HG02623 (cell line): Measurements from ENCODE around the gene LIN28B.

Experiments used
- ATAC-seq: cut with Tn5 transposase; IDR thresholded peaks from one replicate; pipeline ENCODE4 v1.9.1; 2021; ENCODE audit warnings: moderate library complexity; ENCODE audit not compliant: unreplicated experiment

LIN28B gene

GRCh38 chr6:105106260-105106659, 149.4 kb downstream of the LIN28B start:
- ATAC-seq: no peak

GRCh38 chr6:105107207-105107606, 150.3 kb downstream of the LIN28B start:
- ATAC-seq: no peak

- no peak for ATAC-seq
These were observed 151.8 kb downstream of the LIN28B start for GRCh38 chr6:105108631-105109262.

GRCh38 chr6:105109955-105110895, 153.3 kb downstream of the LIN28B start:
- ATAC-seq: no peak

- ATAC-seq: no peak
These were observed 154.2 kb downstream of the LIN28B start for GRCh38 chr6:105111105-105111504.

GRCh38 chr6:105111871-105112270, 155.0 kb downstream of the LIN28B start:
- ATAC-seq: no peak

- ATAC-seq: no peak
These were observed 155.7 kb downstream of the LIN28B start for GRCh38 chr6:105112577-105112976.

GRCh38 chr6:105113422-105113821, 156.5 kb downstream of the LIN28B start:
- ATAC-seq: no peak

GRCh38 chr6:105116150-105116549, 159.2 kb downstream of the LIN28B start:
- ATAC-seq: no peak

- no peak for ATAC-seq
These were observed 163.7 kb downstream of the LIN28B start for GRCh38 chr6:105120570-105120969.

GRCh38 chr6:105121981-105122380, 165.1 kb downstream of the LIN28B start:
- no peak for ATAC-seq

GRCh38 chr6:105122717-105123116, 165.8 kb downstream of the LIN28B start:
- no peak for ATAC-seq
